Amygdala (tissue), 56 donors: ENCODE results near the gene SRSF10.

Experiments
- DNase-seq, 56 donors: peaks; one replicate each; lab custom pipeline; 2025; lab: John Stamatoyannopoulos, UW

SRSF10 gene

DNA sequence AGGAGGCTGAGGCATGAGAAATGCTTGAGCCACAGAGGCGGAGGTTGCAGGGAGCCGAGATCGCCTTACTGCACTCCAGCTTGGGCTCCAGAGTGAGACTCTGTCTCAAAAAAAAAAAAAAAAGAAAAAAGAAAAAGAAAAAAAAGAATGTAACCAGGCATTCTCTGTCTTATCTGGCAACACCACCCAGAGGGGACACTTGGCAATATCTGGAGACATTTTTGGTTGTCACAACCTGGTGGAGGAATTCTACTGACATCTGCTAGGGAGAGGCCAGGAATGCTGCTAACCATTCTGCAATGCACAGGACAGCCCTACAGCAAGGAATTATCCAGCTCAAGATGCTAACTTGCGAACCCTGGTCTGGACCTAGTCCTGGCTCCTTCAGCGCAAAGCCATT lies 64.7 kb downstream of the SRSF10 start:
- DNase-seq = no peak

DNA sequence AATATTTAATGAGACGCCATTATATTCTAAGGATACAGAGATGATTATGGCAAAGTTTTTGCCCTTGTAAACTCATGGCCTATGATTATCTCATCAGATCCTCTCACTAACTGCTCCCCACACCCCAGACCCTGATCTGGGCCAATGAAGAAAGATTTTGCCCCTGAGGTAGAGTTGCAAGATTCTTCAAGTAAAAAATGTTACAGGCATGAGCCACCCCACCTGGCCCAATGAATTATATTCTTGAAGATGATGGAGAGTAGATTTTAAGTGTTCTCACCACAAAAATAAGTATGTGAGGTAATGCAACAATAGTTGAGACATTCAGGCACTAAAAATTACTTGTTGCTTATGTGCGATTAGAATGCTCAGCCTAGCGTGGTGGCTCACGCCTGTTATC lies 65.2 kb downstream of the SRSF10 start:
- DNase-seq = no peak
